AG04450 (cell line): ENCODE results near the gene PDZRN4. TPM values are rescaled to one million over a fixed set of nuclear protein-coding genes. Genes with fewer than 3 reads are reported as not detected.

Experiments
- CTCF ChIA-PET: fragments of 300-600, 350-600 bp; formaldehyde crosslinking; extraction: SDS; loops from one replicate; lab custom pipeline; 2022; ENCODE audit warnings: antibody characterized with exemption, inconsistent platforms; lab: Charles Lee
- POLR2A ChIA-PET: fragments of 350-600 bp; formaldehyde crosslinking; extraction: SDS; loops from one replicate; lab custom pipeline; 2021; ENCODE audit warnings: antibody characterized with exemption, inconsistent platforms; lab: Yijun Ruan, JAX
- DNase-seq: peaks from one replicate; pipeline ENCODE4 v3.0.0-alpha.2; 2011; ENCODE audit warnings: low read depth, low spot score
- H3K27ac ChIP-seq: one replicate; pipeline ENCODE4 v1.5.1; 2012; ENCODE audit warnings: low read depth, low read length, control low read depth
- H3K27me3 ChIP-seq: one replicate; pipeline ENCODE4 v1.6.0; 2012; ENCODE audit warnings: low read length; ENCODE audit not compliant: control insufficient read depth, insufficient read depth
- H3K4me3 ChIP-seq: 2 replicates; pipeline ENCODE4 v1.5.1; 2011; ENCODE audit warnings: mild to moderate bottlenecking, low read depth, low read length, control low read depth
- H3K9me3 ChIP-seq: 2 replicates; pipeline ENCODE4 v1.5.1; 2012; ENCODE audit warnings: low read length; ENCODE audit not compliant: control insufficient read depth, insufficient read depth
- polyA plus RNA-seq: library from polyadenylated mRNA; depleted of rRNA; stranded (reverse); fragments of >200 nt; gene quantifications from 2 replicates; pipeline ENCODE4 v1.2.3, GENCODE V29; 2011
- TF ChIP-seq, protein P1 (sequence below): IDR thresholded peaks from 2 replicates; pipeline ENCODE4 v1.5.1; 2011; ENCODE audit warnings: low read depth, low read length, control low read depth, inconsistent platforms

PDZRN4 gene
- polyA plus RNA-seq, 1 experiment = not detected

DNA sequence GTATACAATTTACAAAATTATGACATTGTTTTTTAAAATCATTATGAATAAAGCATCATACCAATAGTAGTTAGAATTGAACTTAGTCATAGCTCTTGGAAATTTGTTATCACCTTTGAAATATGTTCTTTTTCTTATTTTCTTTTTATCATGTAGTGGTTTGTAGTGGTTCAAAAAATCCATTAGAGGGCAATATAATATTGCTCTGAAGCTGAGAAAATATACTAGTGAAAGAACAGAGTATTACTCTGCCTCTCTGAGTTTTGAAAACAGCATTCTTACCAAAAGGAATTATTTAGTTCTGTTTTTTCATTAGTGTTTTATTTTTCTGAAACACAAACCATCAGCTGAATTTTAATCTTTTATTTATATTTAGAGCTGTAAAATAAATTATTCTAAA is 76.2 kb downstream of the PDZRN4 start:
- ChIA-PET POLR2A (no interaction called here), CTCF (interaction anchor here (0.6 to 6.2 kb wide), 7 partner anchors 12 to 1108 kb away, joined by 3 to 32 read pairs (median 4); no protein-coding TSS in a partner anchor)
- no peak overlapping the region for H3K4me3 ChIP-seq
- no peak overlapping the region for H3K27ac ChIP-seq
- no peaks in the 10 kb centered on the region for H3K9me3 ChIP-seq
- TF ChIP-seq, protein P1, sequence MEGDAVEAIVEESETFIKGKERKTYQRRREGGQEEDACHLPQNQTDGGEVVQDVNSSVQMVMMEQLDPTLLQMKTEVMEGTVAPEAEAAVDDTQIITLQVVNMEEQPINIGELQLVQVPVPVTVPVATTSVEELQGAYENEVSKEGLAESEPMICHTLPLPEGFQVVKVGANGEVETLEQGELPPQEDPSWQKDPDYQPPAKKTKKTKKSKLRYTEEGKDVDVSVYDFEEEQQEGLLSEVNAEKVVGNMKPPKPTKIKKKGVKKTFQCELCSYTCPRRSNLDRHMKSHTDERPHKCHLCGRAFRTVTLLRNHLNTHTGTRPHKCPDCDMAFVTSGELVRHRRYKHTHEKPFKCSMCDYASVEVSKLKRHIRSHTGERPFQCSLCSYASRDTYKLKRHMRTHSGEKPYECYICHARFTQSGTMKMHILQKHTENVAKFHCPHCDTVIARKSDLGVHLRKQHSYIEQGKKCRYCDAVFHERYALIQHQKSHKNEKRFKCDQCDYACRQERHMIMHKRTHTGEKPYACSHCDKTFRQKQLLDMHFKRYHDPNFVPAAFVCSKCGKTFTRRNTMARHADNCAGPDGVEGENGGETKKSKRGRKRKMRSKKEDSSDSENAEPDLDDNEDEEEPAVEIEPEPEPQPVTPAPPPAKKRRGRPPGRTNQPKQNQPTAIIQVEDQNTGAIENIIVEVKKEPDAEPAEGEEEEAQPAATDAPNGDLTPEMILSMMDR = peak; percentile 41
- no peaks in the 10 kb centered on the region for H3K27me3 ChIP-seq
- no peak for DNase-seq

DNA sequence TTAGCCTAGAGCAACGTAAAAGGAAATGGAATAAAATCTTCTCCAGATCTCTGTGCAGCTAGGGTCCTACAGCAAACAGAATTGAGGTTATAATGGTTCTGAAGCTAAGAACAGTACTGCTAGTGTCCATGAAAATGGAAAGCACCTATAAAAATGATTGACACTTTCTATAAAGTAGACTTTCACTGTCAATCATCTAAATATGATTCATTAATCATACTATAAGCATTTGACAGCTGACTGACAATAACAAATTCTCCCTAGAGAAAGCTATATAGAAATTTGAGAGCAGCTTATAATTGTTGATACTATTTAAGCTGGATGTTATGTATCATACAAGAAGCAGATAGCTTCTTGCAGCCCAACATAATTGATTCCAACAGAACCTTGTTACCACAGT is 80.9 kb downstream of the PDZRN4 start:
- CTCF ChIA-PET = interaction anchor here (6.2 kb wide), 1 partner anchor 8 kb away, joined by 29 read pairs; no protein-coding TSS in a partner anchor
- no peaks in the 10 kb centered on the region for H3K9me3 ChIP-seq
- H3K27ac ChIP-seq = no peak overlapping the region
- no peak for DNase-seq
- POLR2A ChIA-PET = no interaction called here
- H3K4me3 ChIP-seq = no peak overlapping the region
- no peaks in the 10 kb centered on the region for H3K27me3 ChIP-seq
- TF ChIP-seq, protein P1 = no peak

- Histone ChIP-seq H3K4me3 (no peak overlapping the region), H3K9me3 (no peaks in the 10 kb centered on the region), H3K27me3 (no peaks in the 10 kb centered on the region), H3K27ac (no peak overlapping the region)
- CTCF ChIA-PET = interaction anchor here (1.1 kb wide), 1 partner anchor 752 kb away, joined by 3 read pairs; no protein-coding TSS in a partner anchor
- TF ChIP-seq, protein P1 = no peak
- DNase-seq = no peak
- POLR2A ChIA-PET = no interaction called here
These were observed 83.4 kb downstream of the PDZRN4 start for GRCh38 chr12:41271489-41271888.

GRCh38 chr12:41274643-41275042 is 86.5 kb downstream of the PDZRN4 start:
- Histone ChIP-seq H3K4me3 (no peak overlapping the region), H3K27ac (no peak overlapping the region), H3K27me3 (peaks cover 3% of the 10 kb centered on the region), H3K9me3 (no peaks in the 10 kb centered on the region)
- DNase-seq = no peak
- ChIA-PET POLR2A (no interaction called here), CTCF (interaction anchor here (0.6 to 4.8 kb wide), 4 partner anchors 388 to 1143 kb away, joined by 3 to 48 read pairs (median 10); no protein-coding TSS in a partner anchor)
- TF ChIP-seq, protein P1 = no peak

DNA sequence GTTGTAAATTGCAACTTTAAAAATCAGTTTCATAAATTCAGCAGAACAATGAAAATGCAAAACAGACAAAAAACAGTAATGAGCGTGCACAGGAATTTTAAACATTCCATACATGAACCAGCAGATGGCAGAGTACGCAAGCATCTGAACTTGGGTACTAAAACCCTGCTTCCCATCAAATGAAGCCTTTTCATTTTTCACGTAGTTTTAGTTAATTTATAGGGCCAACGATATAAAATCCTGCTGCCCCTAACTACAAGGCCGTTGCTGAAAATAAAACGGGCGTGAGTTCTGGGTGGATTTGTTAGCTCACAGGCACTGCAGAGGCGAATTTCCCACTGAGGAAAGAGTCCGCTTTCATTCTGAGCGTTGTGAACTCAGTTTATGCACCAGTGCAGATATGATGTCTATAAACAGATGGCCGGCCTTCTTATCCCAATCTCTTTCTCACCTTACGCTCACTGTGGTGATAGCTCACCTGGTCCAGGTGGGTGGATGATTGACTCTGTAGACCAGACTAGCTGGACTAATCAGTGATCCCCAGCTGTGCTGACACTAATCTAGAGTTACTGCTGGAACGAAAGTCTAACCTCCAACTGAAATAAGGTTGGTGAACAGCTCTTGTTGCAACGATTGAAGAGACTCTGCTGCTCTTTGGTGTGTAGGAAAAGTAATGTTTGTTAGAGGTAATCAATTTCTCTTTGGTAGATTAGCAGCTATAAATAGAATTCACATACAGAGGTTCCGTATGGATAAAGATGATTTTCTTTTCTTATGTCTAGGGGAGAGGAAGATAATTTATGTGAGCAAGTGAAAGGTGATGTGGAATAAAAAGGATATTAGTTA is 89.2 kb downstream of the PDZRN4 start:
- ChIA-PET POLR2A (no interaction called here), CTCF (interaction anchor here (0.5 to 4.8 kb wide), 23 partner anchors 9 to 1095 kb away, joined by 3 to 125 read pairs (median 3); no protein-coding TSS in a partner anchor)
- TF ChIP-seq, protein P1 = peak; percentile 73
- H3K4me3 ChIP-seq = no peak overlapping the region
- H3K9me3 ChIP-seq = no peaks in the 10 kb centered on the region
- peaks cover 3% of the 10 kb centered on the region for H3K27me3 ChIP-seq
- no peak overlapping the region for H3K27ac ChIP-seq
- DNase-seq = peak; percentile 6
